Measurements from ENCODE around the gene ARAP1.

DNA sequence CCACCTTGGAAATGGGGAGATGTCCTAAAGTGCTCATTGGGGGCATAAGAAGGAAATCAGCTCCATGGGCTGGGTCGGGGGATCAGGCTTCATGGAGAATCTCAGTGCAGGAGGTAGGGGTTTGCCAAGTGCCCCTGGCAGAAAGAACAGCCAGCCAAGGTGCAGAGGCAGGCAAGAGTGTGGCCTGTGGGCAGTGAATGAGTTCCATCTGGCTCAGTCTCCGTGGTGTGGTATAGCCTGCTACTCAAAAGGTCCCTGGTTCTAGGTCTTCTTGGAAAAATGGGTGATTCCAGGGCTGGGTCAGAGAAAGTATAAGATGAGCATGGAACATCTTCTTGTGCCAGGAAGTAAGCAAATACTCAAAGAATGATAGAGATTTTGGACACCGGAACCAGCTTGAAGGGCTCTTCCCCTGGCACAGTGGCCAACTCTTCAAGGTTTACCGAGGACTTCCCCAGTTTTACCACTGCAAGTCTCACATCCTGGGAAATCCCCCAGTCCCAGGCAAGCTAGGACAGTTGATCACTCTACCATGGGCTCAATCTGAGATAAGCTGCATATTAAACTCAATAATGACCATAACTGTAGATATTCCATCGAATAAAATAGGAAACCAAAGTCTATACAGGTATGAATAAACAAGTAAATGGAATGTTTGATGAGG, 10.6 kb upstream of the ARAP1 start:
- TF ChIP-seq, protein P1, sequence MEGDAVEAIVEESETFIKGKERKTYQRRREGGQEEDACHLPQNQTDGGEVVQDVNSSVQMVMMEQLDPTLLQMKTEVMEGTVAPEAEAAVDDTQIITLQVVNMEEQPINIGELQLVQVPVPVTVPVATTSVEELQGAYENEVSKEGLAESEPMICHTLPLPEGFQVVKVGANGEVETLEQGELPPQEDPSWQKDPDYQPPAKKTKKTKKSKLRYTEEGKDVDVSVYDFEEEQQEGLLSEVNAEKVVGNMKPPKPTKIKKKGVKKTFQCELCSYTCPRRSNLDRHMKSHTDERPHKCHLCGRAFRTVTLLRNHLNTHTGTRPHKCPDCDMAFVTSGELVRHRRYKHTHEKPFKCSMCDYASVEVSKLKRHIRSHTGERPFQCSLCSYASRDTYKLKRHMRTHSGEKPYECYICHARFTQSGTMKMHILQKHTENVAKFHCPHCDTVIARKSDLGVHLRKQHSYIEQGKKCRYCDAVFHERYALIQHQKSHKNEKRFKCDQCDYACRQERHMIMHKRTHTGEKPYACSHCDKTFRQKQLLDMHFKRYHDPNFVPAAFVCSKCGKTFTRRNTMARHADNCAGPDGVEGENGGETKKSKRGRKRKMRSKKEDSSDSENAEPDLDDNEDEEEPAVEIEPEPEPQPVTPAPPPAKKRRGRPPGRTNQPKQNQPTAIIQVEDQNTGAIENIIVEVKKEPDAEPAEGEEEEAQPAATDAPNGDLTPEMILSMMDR (IDR thresholded peaks at IDR 0.05) = no peak
- TF ChIP-seq POLR2A (IDR thresholded peaks at IDR 0.05) = no peak
